Transverse colon (tissue), 4 donors: ENCODE measurements around the gene UTF1.

Experiments used
- CTCF ChIP-seq, 5 experiments: fragments of 200-600 bp in 3 of 5; fragments of 450-650 bp in 2 of 5; sonication (generic) in 3 of 5; IDR thresholded peaks; 1 replicate in 2 of 5; 2 replicates in 3 of 5; pipeline ENCODE4 v1.5.1; 2016 to 2017; ENCODE audit warnings: antibody characterized with exemption in 5 of 5, inconsistent platforms in 3 of 5, mild to moderate bottlenecking in 2 of 5, moderate library complexity in 1 of 5
- EP300 ChIP-seq: sonication (generic); formaldehyde crosslinking; IDR thresholded peaks from one replicate; pipeline ENCODE4 v1.6.1; 2017; ENCODE audit warnings: antibody characterized with exemption, low read depth
- POLR2A ChIP-seq: fragments of 450-650 bp; IDR thresholded peaks from one replicate; pipeline ENCODE4 v1.6.1; 2016; ENCODE audit warnings: antibody characterized with exemption, mild to moderate bottlenecking, moderate library complexity
- POLR2AphosphoS5 ChIP-seq, 3 donors: sonication (generic); formaldehyde crosslinking; IDR thresholded peaks; one replicate each; pipeline ENCODE4 v1.6.1; 2016; ENCODE audit warnings: antibody characterized with exemption in 3 of 3

- no peak for TF ChIP-seq CTCF (IDR thresholded peaks at IDR 0.05)
- no peak for TF ChIP-seq EP300
- TF ChIP-seq POLR2A: no peak
- TF ChIP-seq POLR2AphosphoS5 (IDR thresholded peaks at IDR 0.05): no peak
Observed at GRCh38 chr10:133201948-133202725, 27.9 kb upstream of the UTF1 start.
